ENCODE data around the gene SPNS2.

SPNS2 gene

GRCh38 chr17:4548061-4548461, 49.4 kb downstream of the SPNS2 start:
- no peak for TF ChIP-seq CREB1 (IDR thresholded peaks at IDR 0.05; ENCODE audit: low read depth)
- TF ChIP-seq EP300 (IDR thresholded peaks at IDR 0.05; ENCODE audit: borderline replicate concordance), result no peak
- TF ChIP-seq RAD21 (IDR thresholded peaks at IDR 0.05; ENCODE audit: low read depth), result no peak
- TF ChIP-seq NFIC (IDR thresholded peaks at IDR 0.05), result no peak
- no peak for TF ChIP-seq ZBTB7A (IDR thresholded peaks at IDR 0.05; ENCODE audit: low read depth)
- TF ChIP-seq TAF1 (IDR thresholded peaks at IDR 0.05; ENCODE audit: low read depth), result no peak
- no peak for TF ChIP-seq USF1 (IDR thresholded peaks at IDR 0.05)
- no peak for TF ChIP-seq TCF12 (IDR thresholded peaks at IDR 0.05; ENCODE audit: low read depth)
- TF ChIP-seq REST (IDR thresholded peaks at IDR 0.05; ENCODE audit: low read depth), result no peak
- TF ChIP-seq FOXM1 (IDR thresholded peaks at IDR 0.05; ENCODE audit: borderline replicate concordance, low read depth), result no peak
- TF ChIP-seq TEAD4 (IDR thresholded peaks at IDR 0.05), result no peak
- TF ChIP-seq YY1 (IDR thresholded peaks at IDR 0.05; ENCODE audit: low read depth), result no peak
- no peak for TF ChIP-seq MAX (IDR thresholded peaks at IDR 0.05)
- no peak for TF ChIP-seq EGR1 (IDR thresholded peaks at IDR 0.05)
- no peak for TF ChIP-seq CEBPB (IDR thresholded peaks at IDR 0.05)

- TF ChIP-seq TCF12 (IDR thresholded peaks at IDR 0.05; ENCODE audit: low read depth) (peak; percentile 64; the same call in 1 of the 2 replicates), RAD21 (IDR thresholded peaks at IDR 0.05; ENCODE audit: low read depth) (no peak), EP300 (IDR thresholded peaks at IDR 0.05; ENCODE audit: borderline replicate concordance) (peak; percentile 25; the same call in 1 of the 2 replicates), FOXM1 (IDR thresholded peaks at IDR 0.05; ENCODE audit: borderline replicate concordance, low read depth) (no peak), YY1 (IDR thresholded peaks at IDR 0.05; ENCODE audit: low read depth) (no peak), USF1 (IDR thresholded peaks at IDR 0.05) (peak; percentile 55), CREB1 (IDR thresholded peaks at IDR 0.05; ENCODE audit: low read depth) (no peak), NFIC (IDR thresholded peaks at IDR 0.05) (peak; percentile 50; the same call in 1 of the 2 replicates), CEBPB (IDR thresholded peaks at IDR 0.05) (no peak), ZBTB7A (IDR thresholded peaks at IDR 0.05; ENCODE audit: low read depth) (no peak), REST (IDR thresholded peaks at IDR 0.05; ENCODE audit: low read depth) (no peak)
These were observed 50.2 kb downstream of the SPNS2 start for GRCh38 chr17:4548721-4549531.

GRCh38 chr17:4549781-4550533, 51.3 kb downstream of the SPNS2 start:
- no peak for TF ChIP-seq RAD21 (IDR thresholded peaks at IDR 0.05; ENCODE audit: low read depth)
- TF ChIP-seq MAX (IDR thresholded peaks at IDR 0.05), result no peak
- no peak for TF ChIP-seq REST (IDR thresholded peaks at IDR 0.05; ENCODE audit: low read depth)

DNA sequence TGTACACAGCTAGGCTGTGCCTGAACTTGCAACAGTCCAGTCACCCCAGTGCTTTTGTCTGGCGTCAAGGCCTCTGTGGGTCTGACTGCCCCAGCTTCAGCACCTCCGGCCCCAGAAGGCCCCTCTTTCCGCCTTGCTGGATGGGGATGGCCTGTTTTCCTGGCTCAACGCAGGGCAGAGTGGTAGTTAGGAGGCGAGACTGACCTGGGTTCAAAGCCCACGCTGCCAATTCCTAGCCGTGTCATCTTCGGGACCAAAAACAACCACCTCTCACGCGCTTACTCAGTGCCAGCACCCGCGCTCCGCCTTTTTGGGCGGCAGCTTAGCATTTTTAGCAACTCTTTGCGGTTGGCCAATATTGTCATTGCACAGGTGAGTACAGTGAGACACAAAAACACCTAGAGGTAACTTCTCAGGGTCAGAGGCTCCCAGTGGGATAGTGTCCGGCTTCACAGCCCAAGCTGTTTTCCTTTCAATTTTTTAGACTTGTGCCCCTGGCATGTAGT, 51.9 kb downstream of the SPNS2 start:
- TF ChIP-seq YY1 (IDR thresholded peaks at IDR 0.05; ENCODE audit: low read depth), result no peak
- no peak for TF ChIP-seq FOXM1 (IDR thresholded peaks at IDR 0.05; ENCODE audit: borderline replicate concordance, low read depth)
- TF ChIP-seq TCF12 (IDR thresholded peaks at IDR 0.05; ENCODE audit: low read depth), result no peak
- TF ChIP-seq CEBPB (IDR thresholded peaks at IDR 0.05), result no peak
- no peak for TF ChIP-seq EGR1 (IDR thresholded peaks at IDR 0.05)
- TF ChIP-seq USF1 (IDR thresholded peaks at IDR 0.05), result no peak
- no peak for TF ChIP-seq MAX (IDR thresholded peaks at IDR 0.05)
- TF ChIP-seq ZBTB7A (IDR thresholded peaks at IDR 0.05; ENCODE audit: low read depth), result no peak
- no peak for TF ChIP-seq EP300 (IDR thresholded peaks at IDR 0.05; ENCODE audit: borderline replicate concordance)
- TF ChIP-seq CREB1 (IDR thresholded peaks at IDR 0.05; ENCODE audit: low read depth), result no peak
- no peak for TF ChIP-seq NFIC (IDR thresholded peaks at IDR 0.05)
- TF ChIP-seq TEAD4 (IDR thresholded peaks at IDR 0.05), result no peak
- TF ChIP-seq REST (IDR thresholded peaks at IDR 0.05; ENCODE audit: low read depth), result no peak
- no peak for TF ChIP-seq TAF1 (IDR thresholded peaks at IDR 0.05; ENCODE audit: low read depth)
